Measurements from ENCODE around the gene LY86. TPM values are rescaled to one million over a fixed set of nuclear protein-coding genes. Genes with fewer than 3 reads are reported as not detected.
"Not testable (repeated sequence)": the region's sequence is repeated elsewhere in the genome, so short reads cannot be mapped to it uniquely, and the experiment has no call there.

The LY86 gene
- total RNA-seq, 2 experiments from 2014 or later: 1.2 to 1.3 TPM

- Mint-ChIP-seq H3K4me3 (no peak overlapping the region), H3K27me3 (no peaks in the 10 kb centered on the region), H3K4me1 (peaks cover 35% of the 10 kb centered on the region), H3K27ac (no peak overlapping the region), H3K9me3 (peaks cover 8% of the 10 kb centered on the region), H3K36me3 (peaks cover 6% of the 10 kb centered on the region)
- DNase-seq: no peak
Observed at GRCh38 chr6:6600875-6601274, 12.4 kb downstream of the LY86 start.

GRCh38 chr6:6602262-6602661, 13.7 kb downstream of the LY86 start:
- peaks cover 6% of the 10 kb centered on the region for H3K36me3 Mint-ChIP-seq
- no peak overlapping the region for H3K27ac Mint-ChIP-seq
- peaks cover 8% of the 10 kb centered on the region for H3K9me3 Mint-ChIP-seq
- H3K4me3 Mint-ChIP-seq: no peak overlapping the region
- H3K27me3 Mint-ChIP-seq: no peaks in the 10 kb centered on the region
- peaks cover 22% of the 10 kb centered on the region for H3K4me1 Mint-ChIP-seq
- no peak for DNase-seq

- Mint-ChIP-seq H3K9me3 (peaks cover 8% of the 10 kb centered on the region), H3K36me3 (peaks cover 6% of the 10 kb centered on the region), H3K4me3 (no peak overlapping the region), H3K4me1 (peaks cover 22% of the 10 kb centered on the region), H3K27me3 (no peaks in the 10 kb centered on the region), H3K27ac (no peak overlapping the region)
- DNase-seq: no peak
Observed at GRCh38 chr6:6603317-6603716, 14.8 kb downstream of the LY86 start.

GRCh38 chr6:6604015-6604414, 15.5 kb downstream of the LY86 start:
- H3K27ac Mint-ChIP-seq: no peak overlapping the region
- peaks cover 6% of the 10 kb centered on the region for H3K36me3 Mint-ChIP-seq
- peaks cover 8% of the 10 kb centered on the region for H3K9me3 Mint-ChIP-seq
- no peaks in the 10 kb centered on the region for H3K27me3 Mint-ChIP-seq
- DNase-seq: no peak
- no peak overlapping the region for H3K4me3 Mint-ChIP-seq
- peaks cover 22% of the 10 kb centered on the region for H3K4me1 Mint-ChIP-seq

- DNase-seq: no peak
- H3K27me3 Mint-ChIP-seq: no peaks in the 10 kb centered on the region
- peaks cover 8% of the 10 kb centered on the region for H3K9me3 Mint-ChIP-seq
- peaks cover 21% of the 10 kb centered on the region for H3K4me1 Mint-ChIP-seq
- no peak overlapping the region for H3K27ac Mint-ChIP-seq
- no peak overlapping the region for H3K4me3 Mint-ChIP-seq
- peaks cover 6% of the 10 kb centered on the region for H3K36me3 Mint-ChIP-seq
Observed at GRCh38 chr6:6604566-6604965, 16.0 kb downstream of the LY86 start.

GRCh38 chr6:6605873-6606272, 17.4 kb downstream of the LY86 start:
- H3K27ac Mint-ChIP-seq: no peak overlapping the region
- H3K4me3 Mint-ChIP-seq: peak overlapping the region; percentile 50
- H3K36me3 Mint-ChIP-seq: peaks cover 6% of the 10 kb centered on the region
- DNase-seq: no peak
- H3K9me3 Mint-ChIP-seq: peaks cover 8% of the 10 kb centered on the region
- peaks cover 26% of the 10 kb centered on the region for H3K4me1 Mint-ChIP-seq
- H3K27me3 Mint-ChIP-seq: no peaks in the 10 kb centered on the region

- not testable (repeated sequence) for H3K4me3 Mint-ChIP-seq, DNase-seq, H3K27ac Mint-ChIP-seq, H3K9me3 Mint-ChIP-seq, H3K27me3 Mint-ChIP-seq, H3K36me3 Mint-ChIP-seq
- H3K4me1 Mint-ChIP-seq: peaks cover 30% of the 10 kb centered on the region
Observed at GRCh38 chr6:6606391-6607030, 18.0 kb downstream of the LY86 start.

- Mint-ChIP-seq H3K36me3 (peaks cover 6% of the 10 kb centered on the region), H3K27ac (peak overlapping the region; percentile 56), H3K9me3 (peaks cover 4% of the 10 kb centered on the region), H3K4me1 (peaks cover 46% of the 10 kb centered on the region), H3K4me3 (no peak overlapping the region), H3K27me3 (no peaks in the 10 kb centered on the region)
- DNase-seq: no peak
Observed at GRCh38 chr6:6609450-6609849, 20.9 kb downstream of the LY86 start.

- Mint-ChIP-seq H3K36me3 (peaks cover 6% of the 10 kb centered on the region), H3K9me3 (peaks cover 3% of the 10 kb centered on the region), H3K27ac (peak overlapping the region; percentile 79), H3K4me3 (no peak overlapping the region), H3K4me1 (peaks cover 49% of the 10 kb centered on the region), H3K27me3 (no peaks in the 10 kb centered on the region)
- no peak for DNase-seq
Observed at GRCh38 chr6:6610031-6610591, 21.6 kb downstream of the LY86 start.

- Mint-ChIP-seq H3K4me1 (peaks cover 53% of the 10 kb centered on the region), H3K36me3 (peaks cover 6% of the 10 kb centered on the region), H3K27ac (peak overlapping the region; percentile 41), H3K27me3 (no peaks in the 10 kb centered on the region), H3K9me3 (peaks cover 3% of the 10 kb centered on the region), H3K4me3 (peak overlapping the region; percentile 26)
- no peak for DNase-seq
Observed at GRCh38 chr6:6611486-6611885, 23.0 kb downstream of the LY86 start.

- H3K36me3 Mint-ChIP-seq: peaks cover 6% of the 10 kb centered on the region
- H3K9me3 Mint-ChIP-seq: peaks cover 3% of the 10 kb centered on the region
- H3K4me3 Mint-ChIP-seq: no peak overlapping the region
- no peaks in the 10 kb centered on the region for H3K27me3 Mint-ChIP-seq
- H3K4me1 Mint-ChIP-seq: peaks cover 56% of the 10 kb centered on the region
- no peak for DNase-seq
- no peak overlapping the region for H3K27ac Mint-ChIP-seq
Observed at GRCh38 chr6:6612308-6612707, 23.8 kb downstream of the LY86 start.

GRCh38 chr6:6613103-6613718, 24.7 kb downstream of the LY86 start:
- H3K9me3 Mint-ChIP-seq, H3K27ac Mint-ChIP-seq: not testable (repeated sequence)
- peaks cover 58% of the 10 kb centered on the region for H3K4me1 Mint-ChIP-seq

GRCh38 chr6:6614096-6614982, 25.8 kb downstream of the LY86 start:
- H3K27ac Mint-ChIP-seq: peak overlapping the region; percentile 87
- peaks cover 3% of the 10 kb centered on the region for H3K9me3 Mint-ChIP-seq
- H3K36me3 Mint-ChIP-seq: peaks cover 6% of the 10 kb centered on the region
- H3K4me3 Mint-ChIP-seq: peak overlapping the region; percentile 78
- peak; percentile 24 for DNase-seq
- no peaks in the 10 kb centered on the region for H3K27me3 Mint-ChIP-seq
- peaks cover 64% of the 10 kb centered on the region for H3K4me1 Mint-ChIP-seq

More at GRCh38 chr6:6613103-6613718, 24.7 kb downstream of the LY86 start:
- not testable (repeated sequence) for H3K27me3 Mint-ChIP-seq, H3K36me3 Mint-ChIP-seq, DNase-seq, H3K4me3 Mint-ChIP-seq

GRCh38 chr6:6614983-6615349, 26.4 kb downstream of the LY86 start:
- DNase-seq: no peak
- H3K9me3 Mint-ChIP-seq: peaks cover 3% of the 10 kb centered on the region
- H3K4me1 Mint-ChIP-seq: peaks cover 64% of the 10 kb centered on the region
- H3K27me3 Mint-ChIP-seq: no peaks in the 10 kb centered on the region
- peak overlapping the region; percentile 78 for H3K4me3 Mint-ChIP-seq
- H3K36me3 Mint-ChIP-seq: peaks cover 6% of the 10 kb centered on the region
- peak overlapping the region; percentile 87 for H3K27ac Mint-ChIP-seq

GRCh38 chr6:6616656-6617055, 28.1 kb downstream of the LY86 start:
- H3K4me3 Mint-ChIP-seq: no peak overlapping the region
- peaks cover 6% of the 10 kb centered on the region for H3K36me3 Mint-ChIP-seq
- DNase-seq: no peak
- H3K27ac Mint-ChIP-seq: no peak overlapping the region
- peaks cover 49% of the 10 kb centered on the region for H3K4me1 Mint-ChIP-seq
- no peaks in the 10 kb centered on the region for H3K27me3 Mint-ChIP-seq
- H3K9me3 Mint-ChIP-seq: peaks cover 3% of the 10 kb centered on the region

All from activated naive CD8-positive, alpha-beta T cell treated with anti-CD3 and anti-CD28 coated beads for 36 hours (primary cell).